T-helper 2 cell treated with Interferon-gamma antibody and Interleukin-4, amounts not matched to agents 100 ng/mL and 5 ng/mL, for 36 hours (primary cell): Measurements from ENCODE around the gene TRO. TPM values are rescaled to one million over a fixed set of nuclear protein-coding genes. Genes with fewer than 3 reads are reported as not detected.

ENCODE experiments used
- intact Hi-C: fragments of 100-400 bp; cut with micrococcal nuclease; formaldehyde crosslinking; loops from one replicate; pipeline ENCODE4 v1.15.1; 2023
- total RNA-seq: library from RNA; stranded (reverse); gene quantifications from 2 replicates; pipeline ENCODE4 v1.2.3, GENCODE V29; 2022

Gene TRO, protein sequence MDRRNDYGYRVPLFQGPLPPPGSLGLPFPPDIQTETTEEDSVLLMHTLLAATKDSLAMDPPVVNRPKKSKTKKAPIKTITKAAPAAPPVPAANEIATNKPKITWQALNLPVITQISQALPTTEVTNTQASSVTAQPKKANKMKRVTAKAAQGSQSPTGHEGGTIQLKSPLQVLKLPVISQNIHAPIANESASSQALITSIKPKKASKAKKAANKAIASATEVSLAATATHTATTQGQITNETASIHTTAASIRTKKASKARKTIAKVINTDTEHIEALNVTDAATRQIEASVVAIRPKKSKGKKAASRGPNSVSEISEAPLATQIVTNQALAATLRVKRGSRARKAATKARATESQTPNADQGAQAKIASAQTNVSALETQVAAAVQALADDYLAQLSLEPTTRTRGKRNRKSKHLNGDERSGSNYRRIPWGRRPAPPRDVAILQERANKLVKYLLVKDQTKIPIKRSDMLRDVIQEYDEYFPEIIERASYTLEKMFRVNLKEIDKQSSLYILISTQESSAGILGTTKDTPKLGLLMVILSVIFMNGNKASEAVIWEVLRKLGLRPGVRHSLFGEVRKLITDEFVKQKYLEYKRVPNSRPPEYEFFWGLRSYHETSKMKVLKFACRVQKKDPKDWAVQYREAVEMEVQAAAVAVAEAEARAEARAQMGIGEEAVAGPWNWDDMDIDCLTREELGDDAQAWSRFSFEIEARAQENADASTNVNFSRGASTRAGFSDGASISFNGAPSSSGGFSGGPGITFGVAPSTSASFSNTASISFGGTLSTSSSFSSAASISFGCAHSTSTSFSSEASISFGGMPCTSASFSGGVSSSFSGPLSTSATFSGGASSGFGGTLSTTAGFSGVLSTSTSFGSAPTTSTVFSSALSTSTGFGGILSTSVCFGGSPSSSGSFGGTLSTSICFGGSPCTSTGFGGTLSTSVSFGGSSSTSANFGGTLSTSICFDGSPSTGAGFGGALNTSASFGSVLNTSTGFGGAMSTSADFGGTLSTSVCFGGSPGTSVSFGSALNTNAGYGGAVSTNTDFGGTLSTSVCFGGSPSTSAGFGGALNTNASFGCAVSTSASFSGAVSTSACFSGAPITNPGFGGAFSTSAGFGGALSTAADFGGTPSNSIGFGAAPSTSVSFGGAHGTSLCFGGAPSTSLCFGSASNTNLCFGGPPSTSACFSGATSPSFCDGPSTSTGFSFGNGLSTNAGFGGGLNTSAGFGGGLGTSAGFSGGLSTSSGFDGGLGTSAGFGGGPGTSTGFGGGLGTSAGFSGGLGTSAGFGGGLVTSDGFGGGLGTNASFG (N-terminal part only)
- total RNA-seq: 0.64 and 1.2 TPM in 2 replicates

DNA sequence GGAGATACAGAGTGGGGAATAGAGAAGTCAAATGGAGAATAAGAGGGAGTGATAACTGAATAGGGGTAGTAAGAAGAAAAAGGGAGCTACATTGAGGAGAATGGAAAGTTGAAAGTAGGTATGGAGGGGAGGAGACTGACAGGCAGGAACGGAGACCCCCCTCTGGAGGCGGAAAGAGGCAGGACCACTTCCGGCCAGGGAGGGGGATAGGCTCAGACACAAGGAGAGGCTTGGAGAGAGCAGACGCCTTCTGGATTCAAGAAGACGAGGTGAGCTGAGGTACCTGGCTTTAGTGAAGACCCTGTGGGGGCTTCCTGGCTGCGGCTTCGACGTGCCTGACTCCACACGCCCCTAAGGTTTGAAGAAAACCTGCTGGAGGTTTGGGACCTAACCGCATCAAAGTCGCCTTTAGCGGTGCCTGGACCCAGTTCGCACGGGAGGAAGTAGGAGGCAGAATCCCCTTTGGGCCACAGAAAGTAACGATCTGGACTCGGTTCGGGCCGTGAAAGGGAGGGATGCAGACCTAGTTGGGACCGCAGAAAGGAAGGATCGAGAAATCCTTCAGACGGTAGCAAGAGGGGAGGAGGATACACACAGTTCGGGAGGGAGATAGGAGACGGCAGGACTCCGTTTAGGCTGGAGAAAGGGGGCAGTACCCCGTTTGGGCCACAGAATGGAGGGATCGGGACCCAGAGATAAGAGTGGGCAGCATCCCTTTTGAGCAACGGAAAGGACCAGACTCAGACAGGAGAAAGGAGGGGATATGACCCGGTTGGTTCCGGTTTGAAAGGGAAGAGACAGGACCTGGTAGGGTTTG, at the start of gene TRO:
TRO (plus strand) TSS at position 215 of the 817 bp plus-strand sequence. CDS start 1,423 bp downstream, outside the sequence.
- intact Hi-C loops: loop anchor here (2.0 kb wide), 1 partner anchor 80 kb away; the partner anchor contains the start of gene APEX2

DNA sequence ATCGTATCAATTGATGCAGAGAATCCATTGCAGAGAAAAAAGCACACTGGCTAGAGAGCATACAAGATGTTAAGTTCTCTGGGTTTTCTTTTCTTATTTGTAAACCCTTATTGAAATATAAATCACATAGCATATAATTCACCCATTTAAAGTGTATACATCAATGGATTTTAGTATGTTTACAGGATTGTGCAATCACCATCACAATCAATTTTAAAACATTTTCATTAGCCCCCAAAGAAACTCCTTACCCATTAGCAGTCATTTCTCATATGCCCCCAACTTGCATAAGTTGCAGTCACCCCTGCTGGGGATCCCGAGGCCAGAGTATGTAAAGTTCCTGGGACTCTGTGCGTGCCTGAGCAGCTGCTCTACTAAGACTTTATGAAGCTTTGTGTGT, 34.9 kb upstream of the TRO start:
- intact Hi-C loops: no loop called here

DNA sequence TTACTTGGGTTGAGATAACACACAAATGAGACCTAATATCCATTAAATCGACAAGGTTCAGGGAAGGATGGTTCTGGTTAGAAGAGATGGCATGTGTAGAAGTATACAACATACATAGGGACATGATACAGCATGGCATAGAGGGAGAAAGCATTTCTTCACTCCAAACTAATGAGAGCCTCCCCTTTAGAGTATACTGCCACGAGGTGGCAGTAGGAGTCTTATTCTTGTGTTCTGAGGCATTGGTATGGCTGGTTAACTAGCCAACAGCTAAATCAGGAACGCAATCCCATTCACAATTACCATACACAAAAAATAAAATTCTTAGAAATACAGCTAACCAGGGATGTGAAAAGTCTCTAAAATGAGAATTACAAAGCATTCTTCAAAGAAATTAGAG, 29.1 kb upstream of the TRO start:
- intact Hi-C loops: loop anchor here (1.0 to 2.0 kb wide), 2 partner anchors 166 to 269 kb away; no protein-coding TSS in a partner anchor

DNA sequence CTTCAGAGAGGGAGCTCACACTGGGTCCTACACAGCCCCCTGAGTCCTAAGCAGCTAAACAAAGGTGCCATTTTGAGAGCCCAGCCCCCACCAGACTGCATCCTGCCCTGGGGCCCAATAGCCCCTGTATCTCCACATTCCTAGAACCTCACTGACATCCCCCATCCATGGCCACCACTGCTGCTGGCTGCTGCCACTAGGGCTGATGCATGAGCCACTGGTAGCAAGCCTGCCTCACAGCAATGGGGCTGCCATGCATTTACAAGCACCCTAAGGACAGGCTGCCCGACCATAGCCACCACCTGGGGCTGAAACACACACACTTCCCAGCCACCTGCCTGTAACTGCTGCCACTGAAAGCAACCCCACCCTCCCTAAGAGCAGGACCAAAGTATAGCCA, 26.5 kb upstream of the TRO start:
- intact Hi-C loops: no loop called here

DNA sequence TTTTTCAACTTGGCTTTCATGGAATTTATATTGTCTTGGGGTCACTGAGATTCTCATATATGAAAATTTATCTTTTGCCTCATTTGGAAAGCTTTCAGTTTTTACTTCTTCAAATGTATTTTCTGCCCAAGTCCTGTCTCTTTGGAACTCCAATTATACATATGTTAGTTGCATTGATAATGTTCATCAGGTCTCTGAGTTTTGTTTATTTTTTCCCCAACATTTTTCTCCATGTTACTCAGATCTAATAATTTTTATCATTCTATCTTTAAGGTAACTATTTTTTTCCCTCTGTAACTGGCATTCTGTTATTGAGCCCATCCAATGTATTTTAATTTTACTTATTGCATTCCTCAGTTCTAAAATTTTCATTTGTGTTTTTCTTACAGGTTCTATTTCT, 10.7 kb upstream of the TRO start:
- intact Hi-C loops: no loop called here

DNA sequence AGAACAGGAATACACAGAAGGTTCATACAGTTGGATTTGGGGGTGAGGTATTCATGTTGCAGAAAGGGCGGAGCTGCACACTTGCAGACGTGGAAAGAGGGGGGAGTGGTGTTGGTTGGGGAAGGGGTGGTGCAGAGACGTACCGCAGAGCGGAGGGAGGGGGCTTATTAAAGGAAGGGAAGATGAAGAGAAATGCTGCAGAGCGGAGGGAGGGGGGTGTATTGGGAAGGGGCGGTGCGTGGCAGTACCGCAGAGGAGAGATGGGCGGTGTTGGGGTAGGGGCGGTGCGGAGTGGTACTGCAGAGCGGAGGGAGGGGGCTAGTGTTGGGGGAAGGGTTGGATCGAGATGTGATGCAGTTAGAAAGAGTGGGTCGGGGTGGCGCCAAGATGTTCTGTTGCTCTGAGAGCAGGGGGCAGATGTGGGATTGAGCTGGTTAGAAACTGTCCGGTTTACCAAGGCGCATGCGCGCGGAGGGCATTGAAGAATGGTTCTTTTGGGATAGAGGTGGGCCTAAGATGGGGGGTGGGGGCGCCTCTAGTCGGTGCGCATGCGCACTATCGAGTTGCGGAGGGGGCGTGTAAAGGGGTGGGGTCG, 900 bp downstream of the TRO start:
- intact Hi-C loops: loop anchor here (2.0 kb wide), 1 partner anchor 79 kb away; the partner anchor contains the start of gene APEX2

DNA sequence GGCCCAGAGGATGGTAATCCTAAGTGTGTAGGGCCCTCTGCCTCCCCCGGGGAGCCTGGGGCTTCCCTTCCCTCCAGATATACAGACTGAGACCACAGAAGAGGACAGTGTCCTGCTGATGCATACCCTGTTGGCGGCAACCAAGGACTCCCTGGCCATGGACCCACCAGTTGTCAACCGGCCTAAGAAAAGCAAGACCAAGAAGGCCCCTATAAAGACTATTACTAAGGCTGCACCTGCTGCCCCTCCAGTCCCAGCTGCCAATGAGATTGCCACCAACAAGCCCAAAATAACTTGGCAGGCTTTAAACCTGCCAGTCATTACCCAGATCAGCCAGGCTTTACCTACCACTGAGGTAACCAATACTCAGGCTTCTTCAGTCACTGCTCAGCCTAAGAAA, 1.9 kb downstream of the TRO start:
- intact Hi-C loops: no loop called here

DNA sequence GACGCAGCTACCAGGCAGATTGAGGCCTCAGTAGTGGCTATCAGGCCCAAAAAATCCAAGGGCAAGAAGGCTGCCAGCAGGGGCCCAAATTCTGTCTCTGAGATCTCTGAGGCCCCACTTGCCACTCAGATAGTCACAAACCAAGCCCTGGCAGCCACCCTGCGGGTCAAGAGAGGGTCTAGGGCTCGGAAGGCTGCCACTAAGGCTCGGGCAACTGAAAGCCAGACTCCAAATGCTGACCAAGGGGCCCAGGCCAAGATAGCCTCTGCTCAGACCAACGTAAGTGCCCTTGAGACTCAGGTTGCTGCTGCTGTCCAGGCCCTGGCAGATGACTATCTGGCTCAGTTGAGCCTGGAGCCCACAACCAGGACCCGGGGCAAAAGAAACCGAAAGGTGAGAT, 2.8 kb downstream of the TRO start:
- intact Hi-C loops: no loop called here

DNA sequence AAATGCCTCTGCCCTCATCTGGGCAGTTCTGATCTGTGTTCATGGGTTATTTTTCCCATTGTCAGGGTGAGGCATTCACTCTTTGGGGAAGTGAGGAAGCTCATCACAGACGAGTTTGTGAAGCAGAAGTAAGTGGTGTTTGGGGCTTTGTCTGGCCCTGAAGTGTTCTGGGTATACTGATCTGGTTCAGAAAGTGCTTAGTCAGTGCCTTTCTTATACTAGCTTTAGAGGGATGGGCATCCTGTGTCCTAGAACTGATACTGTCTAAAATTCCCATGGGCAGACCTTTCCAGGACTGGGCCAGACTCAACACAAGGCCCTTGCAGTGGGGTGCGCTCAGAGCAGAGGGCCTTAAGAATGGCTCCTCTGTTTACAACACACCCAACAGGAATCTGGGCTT, 6.4 kb downstream of the TRO start:
- intact Hi-C loops: no loop called here

DNA sequence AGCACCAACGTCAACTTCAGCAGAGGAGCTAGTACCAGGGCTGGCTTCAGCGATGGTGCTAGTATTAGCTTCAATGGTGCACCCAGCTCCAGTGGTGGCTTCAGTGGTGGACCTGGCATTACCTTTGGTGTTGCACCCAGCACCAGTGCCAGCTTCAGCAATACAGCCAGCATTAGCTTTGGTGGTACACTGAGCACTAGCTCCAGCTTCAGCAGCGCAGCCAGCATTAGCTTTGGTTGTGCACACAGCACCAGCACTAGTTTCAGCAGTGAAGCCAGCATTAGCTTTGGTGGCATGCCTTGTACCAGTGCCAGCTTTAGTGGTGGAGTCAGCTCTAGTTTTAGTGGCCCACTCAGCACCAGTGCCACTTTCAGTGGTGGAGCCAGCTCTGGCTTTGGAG, 8.3 kb downstream of the TRO start:
- intact Hi-C loops: no loop called here

DNA sequence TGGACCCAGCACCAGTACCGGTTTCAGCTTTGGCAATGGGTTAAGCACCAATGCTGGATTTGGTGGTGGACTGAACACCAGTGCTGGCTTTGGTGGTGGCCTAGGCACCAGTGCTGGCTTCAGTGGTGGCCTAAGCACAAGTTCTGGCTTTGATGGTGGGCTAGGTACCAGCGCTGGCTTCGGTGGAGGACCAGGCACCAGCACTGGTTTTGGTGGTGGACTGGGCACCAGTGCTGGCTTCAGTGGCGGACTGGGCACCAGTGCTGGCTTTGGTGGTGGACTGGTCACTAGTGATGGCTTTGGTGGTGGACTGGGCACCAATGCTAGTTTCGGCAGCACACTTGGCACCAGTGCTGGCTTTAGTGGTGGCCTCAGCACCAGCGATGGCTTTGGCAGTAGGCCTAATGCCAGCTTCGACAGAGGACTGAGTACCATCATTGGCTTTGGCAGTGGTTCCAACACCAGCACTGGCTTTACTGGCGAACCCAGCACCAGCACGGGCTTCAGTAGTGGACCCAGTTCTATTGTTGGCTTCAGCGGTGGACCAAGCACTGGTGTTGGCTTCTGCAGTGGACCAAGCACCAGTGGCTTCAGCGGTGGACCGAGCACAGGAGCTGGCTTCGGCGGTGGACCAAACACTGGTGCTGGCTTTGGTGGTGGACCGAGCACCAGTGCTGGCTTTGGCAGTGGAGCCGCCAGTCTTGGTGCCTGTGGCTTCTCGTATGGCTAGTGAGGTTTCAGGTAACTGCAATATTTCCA, 9.8 kb downstream of the TRO start:
- intact Hi-C loops: no loop called here

DNA sequence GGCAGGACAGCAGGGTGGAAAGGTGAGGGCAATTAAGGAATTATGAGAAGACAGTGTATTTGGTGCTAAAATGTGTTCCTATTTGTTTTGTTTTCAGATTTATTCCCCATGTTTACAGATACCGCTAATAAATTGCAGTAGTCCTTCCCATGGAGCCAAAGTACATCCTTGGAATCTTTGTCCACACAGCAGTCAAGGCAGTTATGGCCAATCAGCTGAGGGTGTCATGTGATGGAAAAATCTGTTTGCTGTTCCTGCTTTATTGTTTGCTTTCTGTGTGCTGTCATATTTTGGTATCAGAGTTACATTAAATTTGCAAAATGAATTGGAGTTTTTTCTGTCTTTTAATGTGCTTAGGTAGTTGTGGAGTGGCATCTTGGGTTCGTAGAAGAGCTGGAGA, 10.5 kb downstream of the TRO start:
- intact Hi-C loops: no loop called here

DNA sequence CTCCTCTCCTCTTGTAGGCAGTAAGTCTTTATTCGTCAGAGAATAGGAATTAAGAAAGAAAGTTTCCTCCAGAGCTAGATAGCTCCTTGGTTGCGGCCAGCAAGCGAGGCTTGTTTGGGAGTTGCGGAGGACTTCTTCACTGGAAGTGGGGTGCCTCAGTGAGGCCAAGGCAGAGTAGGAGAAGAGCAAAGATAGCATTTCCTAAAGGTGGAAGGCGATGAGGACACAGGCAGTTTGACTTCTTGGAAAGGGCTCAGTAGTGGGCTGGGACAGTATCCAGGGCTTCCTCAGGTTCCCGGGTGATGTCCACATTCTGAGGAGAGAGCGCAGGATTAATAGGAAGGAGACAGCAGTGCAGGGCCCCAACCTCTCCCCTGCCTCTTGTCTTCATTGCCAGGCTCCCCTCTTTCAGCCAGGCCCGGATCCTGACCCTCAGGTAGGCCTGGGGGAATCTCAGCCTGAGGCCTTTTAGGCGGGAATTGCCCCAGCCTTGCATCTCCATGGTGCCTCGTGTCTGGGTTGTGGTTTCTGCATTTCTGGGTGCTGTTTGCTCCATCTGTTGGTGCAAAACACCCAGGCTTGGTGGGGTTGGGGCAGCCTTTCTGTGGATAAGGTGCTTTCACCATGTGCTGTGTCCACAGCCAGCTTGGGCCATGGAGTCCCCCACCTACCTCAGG, 12.7 kb downstream of the TRO start:
- intact Hi-C loops: no loop called here

DNA sequence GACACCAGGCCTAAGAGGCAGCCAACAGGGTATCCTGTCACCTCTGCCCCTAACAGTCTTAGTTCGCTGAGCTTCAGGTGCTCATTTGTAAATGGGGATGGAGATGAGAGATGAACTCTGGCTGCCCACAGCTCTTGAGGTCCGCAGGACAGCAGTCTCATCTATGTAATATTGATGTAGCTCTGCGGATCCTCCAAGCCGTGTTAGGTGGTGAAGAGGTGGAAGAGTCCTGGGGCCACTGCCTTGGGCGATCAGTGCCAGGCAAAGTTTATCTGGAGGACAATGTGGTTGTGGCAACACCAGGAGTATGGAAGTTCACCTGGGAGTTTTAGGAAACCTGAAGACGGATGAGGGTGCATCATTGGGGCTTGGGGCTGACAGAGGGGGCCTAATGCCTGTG, 13.4 kb downstream of the TRO start:
- intact Hi-C loops: no loop called here

DNA sequence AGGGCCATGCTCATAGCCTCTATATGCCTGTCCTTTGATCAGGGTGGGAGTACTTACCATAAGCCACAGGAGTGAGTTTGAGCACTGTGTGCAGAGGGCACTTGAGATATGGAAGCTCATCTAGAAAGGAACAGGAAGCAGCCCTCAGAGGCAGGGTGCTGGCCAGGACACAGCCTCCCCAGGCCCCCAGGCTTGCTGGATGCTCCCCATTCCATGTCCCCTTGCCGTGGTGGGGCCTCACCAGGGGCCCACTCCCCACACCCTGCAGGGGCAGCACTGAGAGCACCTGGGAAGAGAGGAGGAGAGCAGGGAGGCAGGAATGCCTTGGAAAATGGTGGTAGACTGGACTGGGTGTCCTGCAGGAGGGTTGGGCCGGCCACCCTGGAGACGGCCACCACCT, 14.3 kb downstream of the TRO start:
- intact Hi-C loops: no loop called here

DNA sequence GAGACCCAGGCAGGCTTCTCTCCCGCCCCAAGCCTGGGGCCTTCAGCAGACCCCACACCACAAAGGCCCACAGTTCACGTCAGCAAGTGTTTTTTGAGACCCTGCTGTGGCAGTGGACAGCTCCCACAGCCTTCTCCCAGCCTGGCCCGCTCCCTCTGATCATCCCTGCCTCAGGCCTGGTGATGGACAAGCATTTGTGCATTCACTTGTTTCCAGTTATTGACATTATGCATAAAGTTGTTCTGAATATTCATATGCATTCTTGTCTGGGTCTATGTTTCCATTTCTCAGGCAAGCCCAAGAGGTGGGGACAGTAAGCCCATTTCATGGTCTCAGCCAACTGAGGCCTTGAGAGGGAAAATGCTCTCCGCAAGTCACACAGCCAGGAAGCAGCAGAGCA, 14.7 kb downstream of the TRO start:
- intact Hi-C loops: no loop called here

DNA sequence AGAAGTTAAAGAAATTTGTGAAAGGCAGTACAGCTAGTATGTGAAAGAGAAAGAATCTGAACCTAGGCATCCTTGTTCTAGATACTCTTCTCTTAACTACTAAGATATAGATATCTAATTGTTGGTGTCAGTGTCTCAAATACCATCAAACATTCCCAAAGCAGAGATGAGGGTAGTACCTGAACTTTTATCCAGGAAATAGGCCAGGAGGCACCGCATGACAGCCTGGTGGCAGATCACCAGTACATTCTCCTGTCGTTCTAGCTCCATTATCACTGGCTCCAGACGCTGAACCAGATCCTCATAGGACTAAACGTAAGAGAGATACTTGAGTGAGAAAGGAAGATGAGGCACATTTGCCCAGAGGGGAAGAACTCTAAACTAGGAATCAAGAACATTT, 16.8 kb downstream of the TRO start:
- intact Hi-C loops: no loop called here

DNA sequence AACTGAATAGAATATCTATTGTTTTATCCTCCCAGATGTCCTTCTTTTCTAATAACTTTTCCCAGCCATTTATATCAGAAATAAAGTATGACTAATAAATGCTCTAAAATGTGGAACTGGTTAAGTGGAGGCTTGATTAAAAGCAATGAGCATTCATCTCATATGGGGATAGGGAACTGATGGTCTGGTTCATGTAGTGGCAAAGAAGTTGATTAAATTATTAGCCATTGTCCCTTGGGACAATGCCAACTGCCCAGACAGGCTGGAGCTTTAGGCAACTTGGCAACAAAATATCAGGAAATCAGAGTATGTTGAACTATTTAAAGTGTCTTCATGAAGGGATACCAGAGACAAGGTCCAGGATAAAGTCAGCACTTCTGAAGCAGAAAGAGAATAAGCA, 24.2 kb downstream of the TRO start:
- intact Hi-C loops: no loop called here

DNA sequence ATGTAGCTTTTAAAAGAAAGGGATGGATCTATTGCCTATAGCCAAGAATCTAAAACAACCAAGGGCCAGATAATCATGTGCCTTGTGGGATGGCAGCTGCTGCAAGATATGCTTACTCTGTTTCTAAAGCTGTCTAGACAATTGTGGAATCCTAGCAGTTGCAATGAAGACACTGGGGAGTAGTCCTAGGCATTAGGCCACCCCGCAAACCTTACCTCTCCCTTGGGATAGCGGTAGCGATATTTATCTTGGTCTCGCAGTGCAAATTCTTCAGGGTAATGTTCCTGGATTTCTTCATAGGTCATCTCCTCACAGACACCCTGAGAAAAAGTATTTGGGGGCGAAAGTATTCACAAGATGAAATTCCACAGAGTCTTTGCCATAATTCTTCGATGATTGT, 24.6 kb downstream of the TRO start:
- intact Hi-C loops: no loop called here
